ENCODE results near the gene MTMR12.

DNA sequence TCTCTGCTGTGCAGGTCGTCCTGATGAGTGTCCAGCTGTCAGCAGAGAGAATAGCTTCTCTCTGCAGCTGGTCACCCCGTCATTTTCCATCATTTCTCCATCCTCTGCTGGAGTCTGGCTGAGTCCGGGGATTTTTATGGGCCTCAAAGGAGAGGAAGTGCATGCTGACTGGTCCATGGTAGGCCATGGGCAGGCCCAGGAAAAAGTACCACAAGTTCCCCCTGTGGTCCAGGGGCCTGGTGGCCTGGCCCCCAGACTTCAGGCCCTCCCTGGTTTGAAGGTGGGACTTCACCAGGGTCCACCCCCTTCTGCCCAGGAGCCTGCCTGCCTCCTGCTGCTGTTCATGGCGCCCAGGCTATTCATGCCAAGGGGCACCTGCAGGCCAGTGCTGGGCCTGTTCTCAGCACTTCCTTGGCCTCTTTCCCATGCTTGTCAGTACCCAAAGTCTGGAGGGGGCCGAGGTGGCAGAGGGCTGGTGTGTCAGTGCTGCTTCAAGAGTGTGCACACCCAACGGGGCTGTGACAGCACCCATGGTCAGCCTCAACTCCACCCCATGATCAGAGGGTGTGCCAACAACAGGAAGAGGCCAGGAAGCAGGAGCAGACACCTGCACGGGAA is 7.3 kb upstream of the MTMR12 start:
- TF ChIP-seq MLX (CRISPR knock-in tag; IDR thresholded peaks at IDR 0.05), result no peak
- no peak for TF ChIP-seq ZNF317 (CRISPR knock-in tag; IDR thresholded peaks at IDR 0.05; ENCODE audit: borderline replicate concordance, low read depth)
- no peak for TF ChIP-seq CTCF (IDR thresholded peaks at IDR 0.05)

Data from WTC11 (cell line).